ENCODE measurements around the gene IAH1. TPM values are rescaled to one million over a fixed set of nuclear protein-coding genes. Genes with fewer than 3 reads are reported as not detected.
"Not testable (repeated sequence)": the region's sequence is repeated elsewhere in the genome, so short reads cannot be mapped to it uniquely, and the experiment has no call there.

IAH1 gene
- total RNA-seq, 2 donors from 2014 or later = 10.2 to 25.4 TPM

GRCh38 chr2:9494081-9494480 lies 19.7 kb downstream of the IAH1 start:
- Histone ChIP-seq H3K27me3 (no peaks in the 10 kb centered on the region), H3K36me3 (replicated peaks in 1 of 2; ENCODE audit: insufficient read depth in 1 of 2, low read depth in 2 of 2) (peaks cover 0 to 32% of the 10 kb centered on the region in 2 donors), H3K4me1 (no peaks in the 10 kb centered on the region), H3K9me3 (no peaks in the 10 kb centered on the region), H3K4me3 (no peak overlapping the region), H3K27ac (no peak overlapping the region)
- no peak for DNase-seq
- 95 to 100% methylated on average over 1 of the region's 1 CpG for WGBS, 2 donors
- TF ChIP-seq CTCF (IDR thresholded peaks at IDR 0.05) (no peak), POLR2A (IDR thresholded peaks at IDR 0.05) (no peak)
- intact Hi-C loops (cut with DNase I) = no loop called here
- no peak for ATAC-seq

GRCh38 chr2:9497017-9497416 lies 22.7 kb downstream of the IAH1 start:
- H3K9me3 ChIP-seq = no peaks in the 10 kb centered on the region
- intact Hi-C loops (cut with DNase I) = no loop called here
- TF ChIP-seq POLR2A (IDR thresholded peaks at IDR 0.05) (no peak), CTCF (IDR thresholded peaks at IDR 0.05) (no peak)
- H3K36me3 ChIP-seq (replicated peaks in 1 of 2; ENCODE audit: insufficient read depth in 1 of 2, low read depth in 2 of 2) = peaks cover 0 to 22% of the 10 kb centered on the region in 2 donors
- H3K4me3 ChIP-seq = no peak overlapping the region
- H3K27ac ChIP-seq = no peak overlapping the region
- ATAC-seq (no peak), DNase-seq (peak in 1 of 4 donors; percentile 7)
- H3K27me3 ChIP-seq = no peaks in the 10 kb centered on the region
- WGBS, 2 donors = 96 to 99% methylated on average over 3 to 4 of the region's 4 CpGs
- no peaks in the 10 kb centered on the region for H3K4me1 ChIP-seq

GRCh38 chr2:9498210-9498609 lies 23.9 kb downstream of the IAH1 start:
- Histone ChIP-seq H3K4me3 (no peak overlapping the region), H3K27me3 (no peaks in the 10 kb centered on the region), H3K27ac (no peak overlapping the region), H3K36me3 (replicated peaks in 1 of 2; ENCODE audit: insufficient read depth in 1 of 2, low read depth in 2 of 2) (peaks cover 0 to 18% of the 10 kb centered on the region in 2 donors), H3K9me3 (no peaks in the 10 kb centered on the region), H3K4me1 (no peaks in the 10 kb centered on the region)
- WGBS, 2 donors = 76 to 88% methylated on average over 1 of the region's 1 CpG
- ATAC-seq = no peak
- TF ChIP-seq POLR2A (IDR thresholded peaks at IDR 0.05) = no peak
- TF ChIP-seq CTCF (IDR thresholded peaks at IDR 0.05) = no peak
- no peak for DNase-seq
- intact Hi-C loops (cut with DNase I) = no loop called here

GRCh38 chr2:9508931-9509330 lies 34.6 kb downstream of the IAH1 start:
- 16 to 23% methylated on average over 1 of the region's 1 CpG for WGBS, 2 donors
- H3K36me3 ChIP-seq (replicated peaks in 1 of 2; ENCODE audit: insufficient read depth in 1 of 2, low read depth in 2 of 2) = peaks cover 0 to 8% of the 10 kb centered on the region in 2 donors
- TF ChIP-seq CTCF (IDR thresholded peaks at IDR 0.05) = no peak
- no peak for TF ChIP-seq POLR2A (IDR thresholded peaks at IDR 0.05)
- H3K4me1 ChIP-seq = no peaks in the 10 kb centered on the region
- H3K4me3 ChIP-seq = no peak overlapping the region
- H3K27me3 ChIP-seq = no peaks in the 10 kb centered on the region
- ATAC-seq (no peak), DNase-seq (no peak)
- intact Hi-C loops (cut with DNase I) = no loop called here
- no peak overlapping the region for H3K27ac ChIP-seq
- H3K9me3 ChIP-seq = no peaks in the 10 kb centered on the region

- ATAC-seq; intact Hi-C loops (cut with DNase I); H3K4me3 ChIP-seq; H3K9me3 ChIP-seq; H3K27ac ChIP-seq; H3K27me3 ChIP-seq; H3K36me3 ChIP-seq (replicated peaks in 1 of 2; ENCODE audit: insufficient read depth in 1 of 2, low read depth in 2 of 2); DNase-seq; H3K4me1 ChIP-seq: not testable (repeated sequence)
- WGBS, 2 donors = 95 to 100% methylated on average over 3 of the region's 3 CpGs
Measured at GRCh38 chr2:9513946-9514345, 39.6 kb downstream of the IAH1 start.

Measured in body of pancreas (tissue), 4 donors.